GM21515 (cell line): ENCODE measurements around the gene EPB42.

ENCODE experiments used
- ATAC-seq: cut with Tn5 transposase; IDR thresholded peaks from one replicate; pipeline ENCODE4 v1.9.1; 2021; ENCODE audit not compliant: unreplicated experiment

EPB42 gene

DNA sequence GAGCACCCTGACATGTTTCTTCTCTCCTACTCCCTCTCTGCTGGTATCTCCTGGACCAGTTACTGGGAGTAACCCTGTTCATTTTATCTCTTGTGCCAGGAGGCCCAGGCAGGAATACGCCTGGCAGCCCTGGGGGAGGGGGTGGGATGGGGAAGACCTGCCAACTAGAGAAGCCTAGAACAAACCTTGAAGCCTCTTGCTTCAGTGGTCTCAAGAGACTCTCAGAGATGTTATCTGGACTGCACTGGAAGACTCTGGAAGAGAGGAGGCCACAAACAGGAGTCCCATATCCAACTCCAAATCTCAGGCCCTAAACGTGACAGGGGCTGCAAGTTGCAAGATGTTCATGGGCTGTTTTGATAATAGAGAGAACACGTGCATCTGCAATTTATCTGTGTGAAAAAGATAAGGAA, at the start of gene EPB42:
EPB42 (minus strand) TSS at position 28 of the 413 bp plus-strand sequence. CDS start 193 bp downstream, outside the sequence.
- no peak for ATAC-seq

DNA sequence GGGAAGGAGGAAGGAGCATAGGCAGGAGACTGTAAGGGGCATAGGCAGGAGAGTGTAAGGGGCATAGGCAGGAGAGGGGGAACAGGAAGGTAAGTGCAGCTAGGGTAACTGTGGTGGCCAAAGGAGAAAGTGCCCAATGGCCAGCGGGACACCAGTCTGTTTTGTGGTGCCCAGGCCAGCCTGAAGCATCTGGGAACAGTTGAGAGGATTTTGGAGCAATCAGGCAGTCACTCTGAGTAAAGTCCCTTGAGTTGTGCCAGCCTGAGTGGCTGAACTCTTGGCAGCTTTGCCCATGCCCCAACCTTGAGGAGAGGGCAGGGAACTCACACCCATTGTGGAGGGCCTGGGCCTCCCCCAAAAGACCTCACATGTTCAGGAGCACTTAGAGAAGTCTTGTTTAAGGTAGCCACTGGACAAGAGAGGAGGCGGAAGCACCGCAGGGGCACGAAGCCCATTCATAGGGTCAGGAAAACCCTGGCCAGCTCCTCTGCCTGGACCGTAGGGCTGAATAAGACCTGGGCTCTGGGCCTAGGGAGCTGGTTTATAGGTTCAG, 49.4 kb upstream of the EPB42 start:
- ATAC-seq, result no peak

- ATAC-seq, result no peak
These were observed 47.6 kb upstream of the EPB42 start for GRCh38 chr15:43268111-43269105.

GRCh38 chr15:43267439-43267838, 46.6 kb upstream of the EPB42 start:
- no peak for ATAC-seq

- no peak for ATAC-seq
These were observed 46.0 kb upstream of the EPB42 start, which contains the start of gene TGM5 for GRCh38 chr15:43266834-43267233. Gene TGM5 (minus strand): TSS chr15:43266928. CDS start chr15:43266849, 79 bp downstream.

DNA sequence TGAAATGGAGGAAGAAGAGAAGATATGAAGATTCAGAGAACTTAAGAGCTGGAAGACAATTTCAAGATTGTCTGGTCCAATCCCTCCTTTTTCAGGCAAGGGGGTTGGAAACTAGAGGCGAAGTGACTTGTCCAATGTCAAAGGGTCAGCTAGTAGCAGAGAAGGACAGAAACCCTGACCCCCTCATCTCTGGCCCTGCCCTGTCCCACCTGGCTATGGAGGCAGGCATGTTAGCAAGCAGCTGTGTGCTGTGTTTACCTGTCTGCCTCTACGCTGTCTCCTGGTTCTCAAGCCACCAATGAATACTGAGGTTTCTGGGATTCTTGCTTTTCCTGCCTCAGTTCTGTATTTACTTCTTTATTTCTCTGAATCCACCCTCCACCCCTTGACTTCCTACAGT, 45.6 kb upstream of the EPB42 start:
- no peak for ATAC-seq

DNA sequence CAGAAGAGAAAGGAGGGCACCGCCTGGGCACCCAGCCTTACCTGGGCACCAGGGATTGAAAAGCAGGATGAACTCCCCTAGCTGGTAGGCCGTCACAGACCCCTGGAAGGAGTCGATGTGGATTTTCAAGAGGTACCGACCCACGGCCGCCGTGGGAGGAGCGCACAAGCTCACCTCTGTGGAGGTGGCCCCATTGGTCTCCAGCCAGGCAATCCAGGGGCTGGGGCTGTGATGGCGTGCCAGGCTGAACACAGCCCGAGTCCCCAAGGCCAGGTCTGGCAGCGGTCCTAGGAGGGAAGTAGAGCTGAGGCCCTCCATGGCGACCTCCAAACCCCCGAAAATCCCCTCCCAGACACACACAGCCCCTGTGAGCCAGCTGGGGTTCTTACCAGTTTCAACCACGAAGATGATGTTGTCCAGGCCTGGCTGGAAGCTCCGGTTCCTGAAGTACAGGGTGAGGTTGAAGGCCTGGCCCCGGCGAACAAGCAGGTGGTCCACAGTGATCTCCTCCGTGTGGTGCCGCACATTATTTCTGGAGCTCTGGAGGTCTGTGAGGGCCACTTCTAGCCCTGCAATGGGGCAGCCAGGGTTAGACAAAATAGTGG, 39.3 kb upstream of the EPB42 start:
- ATAC-seq, result no peak

DNA sequence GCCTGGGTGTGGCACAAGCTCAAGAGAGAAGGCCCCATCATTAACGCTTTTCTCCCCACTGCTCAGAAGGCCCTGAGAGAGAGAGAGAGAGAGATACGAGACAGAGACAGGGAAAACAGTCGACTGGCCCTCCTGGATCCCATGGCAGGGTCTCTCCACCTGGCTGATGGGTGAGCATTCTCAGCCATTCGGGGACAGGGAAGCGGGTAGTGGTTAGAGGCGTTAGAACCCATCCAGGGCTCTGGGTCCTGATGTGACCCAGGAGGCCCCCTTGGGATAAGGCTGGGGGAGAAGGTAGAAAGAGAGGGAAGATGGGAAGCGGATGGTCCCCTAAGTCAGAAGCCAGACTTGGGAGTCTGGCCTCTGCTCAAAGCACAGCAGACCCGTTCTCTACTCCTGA, 38.0 kb upstream of the EPB42 start:
- no peak for ATAC-seq

- ATAC-seq, result no peak
These were observed 35.5 kb upstream of the EPB42 start for GRCh38 chr15:43256341-43256740.

- ATAC-seq, result no peak
These were observed 34.6 kb upstream of the EPB42 start for GRCh38 chr15:43255376-43255775.

- ATAC-seq, result peak; percentile 43
These were observed 32.9 kb upstream of the EPB42 start for GRCh38 chr15:43253431-43254403.

DNA sequence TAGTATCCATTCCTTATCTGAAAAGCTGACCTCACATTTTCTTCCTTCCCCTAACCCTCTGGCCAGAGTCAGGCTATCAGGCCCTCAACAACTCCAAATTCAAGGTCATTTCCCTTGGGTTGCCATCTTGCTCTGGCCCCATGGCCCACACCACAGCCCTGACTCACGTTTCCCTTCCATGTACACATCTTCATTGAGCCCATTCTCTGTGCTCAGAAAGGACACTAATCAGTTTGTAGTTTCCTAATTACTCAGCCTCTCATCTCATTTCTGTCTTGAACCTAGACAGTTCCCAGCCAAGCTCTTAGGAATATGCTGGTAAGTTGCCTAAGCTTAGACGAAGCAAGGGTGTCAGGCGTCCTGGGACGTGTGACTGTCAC, 31.0 kb upstream of the EPB42 start:
- no peak for ATAC-seq

GRCh38 chr15:43251185-43251870, 30.5 kb upstream of the EPB42 start:
- ATAC-seq, result no peak

DNA sequence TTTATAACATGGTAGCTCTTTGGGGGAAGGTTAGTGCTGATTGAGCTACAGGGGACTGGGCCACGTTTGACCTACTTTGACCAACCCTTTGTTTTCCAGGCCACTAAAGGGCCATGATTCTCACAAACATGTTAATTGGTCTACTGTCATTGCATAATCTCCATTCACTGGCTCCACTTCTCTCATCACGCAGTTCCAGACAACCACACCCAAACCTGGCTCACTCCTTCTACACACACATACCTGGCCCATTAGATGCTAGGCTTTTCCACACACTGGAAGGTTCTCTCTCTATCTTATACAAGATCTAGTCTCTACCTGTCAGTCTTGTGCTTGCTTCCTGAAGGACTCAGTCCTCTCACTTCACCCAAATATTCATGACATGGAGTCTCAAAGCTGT, 30.0 kb upstream of the EPB42 start:
- no peak for ATAC-seq

GRCh38 chr15:43249699-43250203, 28.9 kb upstream of the EPB42 start:
- peak; percentile 47 for ATAC-seq

DNA sequence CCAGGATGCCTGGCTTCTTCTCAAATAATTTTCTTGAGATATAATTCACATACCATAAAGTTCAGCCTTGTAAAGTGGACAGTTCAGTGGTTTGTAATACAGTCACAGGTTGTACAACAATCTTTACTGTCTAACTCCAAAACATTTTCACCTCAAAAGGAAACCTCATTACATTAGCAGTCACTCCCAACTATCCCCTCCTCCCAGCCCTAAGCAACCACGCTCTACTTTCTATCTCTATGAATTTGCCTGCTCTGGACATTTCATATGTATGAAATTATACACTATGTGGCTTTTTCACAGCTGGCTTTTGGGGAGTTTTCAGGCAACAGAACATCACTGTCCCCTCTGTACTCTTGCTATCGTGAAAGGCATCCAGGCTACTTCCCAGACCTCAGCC, 28.4 kb upstream of the EPB42 start:
- ATAC-seq, result no peak

- no peak for ATAC-seq
These were observed 25.5 kb upstream of the EPB42 start for GRCh38 chr15:43246261-43246774.

DNA sequence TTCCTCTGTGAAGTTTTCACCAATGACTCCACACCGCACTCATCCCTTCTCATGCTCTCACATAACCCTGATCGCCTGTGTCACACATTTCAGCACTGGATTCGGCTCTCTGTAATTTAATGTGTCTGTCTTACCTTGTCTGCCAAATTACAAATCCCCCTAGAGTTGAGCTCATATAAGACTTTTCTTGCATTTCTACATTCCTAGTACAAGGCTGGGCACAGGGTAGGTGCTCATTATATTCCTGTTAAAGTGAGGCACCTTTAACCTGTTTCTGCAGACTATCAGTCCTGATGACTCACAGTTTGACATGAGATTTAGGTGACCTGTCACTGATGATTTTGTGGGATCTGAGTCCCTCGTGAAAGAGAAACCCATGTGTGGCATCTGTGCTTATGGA, 23.3 kb upstream of the EPB42 start:
- no peak for ATAC-seq

- ATAC-seq, result no peak
These were observed 22.3 kb upstream of the EPB42 start for GRCh38 chr15:43243020-43243645.
